OCI-LY1 (cell line): ENCODE measurements around the gene TMEM35B.

ENCODE experiments used
- H2AFZ ChIP-seq: fragments of 200-600 bp; sonication (generic), shearing (Covaris generic); 2 replicates; pipeline ENCODE4 v1.6.0; 2014; ENCODE audit warnings: antibody characterized with exemption, mild to moderate bottlenecking, low read length
- H3F3A ChIP-seq: fragments of 200-600 bp; sonication (generic), shearing (Covaris generic); 2 replicates; pipeline ENCODE4 v1.6.0; 2014; ENCODE audit warnings: mild to moderate bottlenecking, antibody characterized with exemption, low read length, moderate library complexity; ENCODE audit not compliant: insufficient read depth
- H3K27ac ChIP-seq: fragments of 200-600 bp; sonication (generic); 2 replicates; pipeline ENCODE4 v1.5.1; 2014; ENCODE audit warnings: low read length, mixed run types, mild to moderate bottlenecking, low read depth; ENCODE audit not compliant: poor library complexity, severe bottlenecking
- H3K27me3 ChIP-seq: fragments of 200-600 bp; sonication (generic); 2 replicates; pipeline ENCODE4 v1.6.0; 2014; ENCODE audit warnings: antibody characterized with exemption, mild to moderate bottlenecking, low read length, moderate library complexity; ENCODE audit not compliant: insufficient read depth
- H3K36me3 ChIP-seq: fragments of 200-600 bp; sonication (generic); 2 replicates; pipeline ENCODE4 v1.6.1; 2014; ENCODE audit warnings: mild to moderate bottlenecking, antibody characterized with exemption, low read length, moderate library complexity, mixed read lengths; ENCODE audit not compliant: insufficient read depth
- H3K4me1 ChIP-seq: fragments of 200-600 bp; sonication (generic); 2 replicates; pipeline ENCODE4 v1.5.1; 2014; ENCODE audit warnings: mild to moderate bottlenecking, low read length, moderate library complexity; ENCODE audit not compliant: insufficient read depth, severe bottlenecking
- H3K4me2 ChIP-seq: fragments of 200-600 bp; sonication (generic), shearing (Covaris generic); 2 replicates; pipeline ENCODE4 v1.6.1; 2014; ENCODE audit warnings: low read length
- H3K4me3 ChIP-seq: fragments of 200-600 bp; sonication (generic); 2 replicates; pipeline ENCODE4 v1.5.1; 2014; ENCODE audit warnings: low read length, low read depth, mild to moderate bottlenecking, mixed read lengths; ENCODE audit not compliant: poor library complexity, severe bottlenecking
- H3K79me2 ChIP-seq: fragments of 200-600 bp; shearing (Covaris generic); 2 replicates; pipeline ENCODE4 v1.6.1; 2016; ENCODE audit warnings: mixed run types, low read length, mixed read lengths; ENCODE audit not compliant: insufficient read depth
- H3K9ac ChIP-seq: fragments of 200-600 bp; sonication (generic), shearing (Covaris generic); 2 replicates; pipeline ENCODE4 v1.6.1; 2014; ENCODE audit warnings: mild to moderate bottlenecking, low read length, mixed read lengths
- H3K9me2 ChIP-seq: fragments of 200-600 bp; sonication (generic), shearing (Covaris generic); 2 replicates; pipeline ENCODE4 v1.6.1; 2014; ENCODE audit warnings: low read depth, mild to moderate bottlenecking, low read length, mixed read lengths
- H3K9me3 ChIP-seq: fragments of 200-600 bp; shearing (Covaris generic); 2 replicates; pipeline ENCODE4 v1.6.1; 2014; ENCODE audit warnings: low read length, mixed read lengths
- H4K20me1 ChIP-seq: fragments of 200-600 bp; sonication (generic), shearing (Covaris generic); 2 replicates; pipeline ENCODE4 v1.6.0; 2016; ENCODE audit warnings: mild to moderate bottlenecking, low read length; ENCODE audit not compliant: insufficient read depth
- CTCF ChIP-seq: fragments of 200-600 bp; sonication (generic), shearing (Covaris generic); IDR thresholded peaks from 2 replicates; pipeline ENCODE4 v1.5.1; 2017; ENCODE audit warnings: mild to moderate bottlenecking, antibody characterized with exemption, low read length, moderate library complexity, mixed read lengths
- EZH2 ChIP-seq: fragments of 200-600 bp; sonication (generic), shearing (Covaris generic); IDR thresholded peaks from 2 replicates; pipeline ENCODE4 v1.8.0; 2017; ENCODE audit warnings: borderline replicate concordance, mixed run types, mild to moderate bottlenecking, antibody characterized with exemption, low read length, moderate library complexity, mixed read lengths

Gene TMEM35B

GRCh38 chr1:34975771-34976170 is 9.4 kb downstream of the TMEM35B start:
- H4K20me1 ChIP-seq, result no peaks in the 10 kb centered on the region
- 0 out of 2 replicates have a peak, but pooled peaks cover under 1% of the 10 kb centered on the region for H3K36me3 ChIP-seq
- H3K79me2 ChIP-seq, result no peaks in the 10 kb centered on the region
- H3K9ac ChIP-seq, result no peak overlapping the region
- H3K27ac ChIP-seq, result no peak overlapping the region
- H3K4me3 ChIP-seq, result no peak overlapping the region
- H3F3A ChIP-seq, result no peaks in the 10 kb centered on the region
- TF ChIP-seq CTCF (no peak), EZH2 (no peak)
- H3K27me3 ChIP-seq, result no peaks in the 10 kb centered on the region
- H3K9me2 ChIP-seq, result no peaks in the 10 kb centered on the region
- H2AFZ ChIP-seq, result no peak overlapping the region
- H3K4me1 ChIP-seq, result peaks cover 4% of the 10 kb centered on the region
- H3K9me3 ChIP-seq, result no peaks in the 10 kb centered on the region
- H3K4me2 ChIP-seq, result no peak overlapping the region

GRCh38 chr1:34975338-34975737 is 9.8 kb downstream of the TMEM35B start:
- H3K79me2 ChIP-seq, result no peaks in the 10 kb centered on the region
- no peaks in the 10 kb centered on the region for H3F3A ChIP-seq
- H2AFZ ChIP-seq, result no peak overlapping the region
- no peak overlapping the region for H3K4me2 ChIP-seq
- H3K36me3 ChIP-seq, result no peaks in the 10 kb centered on the region
- no peaks in the 10 kb centered on the region for H3K9me2 ChIP-seq
- no peak overlapping the region for H3K9ac ChIP-seq
- no peaks in the 10 kb centered on the region for H4K20me1 ChIP-seq
- no peak for TF ChIP-seq EZH2
- TF ChIP-seq CTCF, result no peak
- H3K27me3 ChIP-seq, result no peaks in the 10 kb centered on the region
- no peak overlapping the region for H3K27ac ChIP-seq
- H3K4me1 ChIP-seq, result no peaks in the 10 kb centered on the region
- no peaks in the 10 kb centered on the region for H3K9me3 ChIP-seq
- no peak overlapping the region for H3K4me3 ChIP-seq

GRCh38 chr1:34974626-34975025 is 10.5 kb downstream of the TMEM35B start:
- H2AFZ ChIP-seq, result no peak overlapping the region
- no peaks in the 10 kb centered on the region for H3K36me3 ChIP-seq
- no peaks in the 10 kb centered on the region for H4K20me1 ChIP-seq
- no peaks in the 10 kb centered on the region for H3K9me2 ChIP-seq
- no peak overlapping the region for H3K27ac ChIP-seq
- no peaks in the 10 kb centered on the region for H3K9me3 ChIP-seq
- H3K4me1 ChIP-seq, result no peaks in the 10 kb centered on the region
- H3F3A ChIP-seq, result no peaks in the 10 kb centered on the region
- no peaks in the 10 kb centered on the region for H3K79me2 ChIP-seq
- no peaks in the 10 kb centered on the region for H3K27me3 ChIP-seq
- H3K4me2 ChIP-seq, result no peak overlapping the region
- TF ChIP-seq CTCF, result no peak
- TF ChIP-seq EZH2, result no peak
- no peak overlapping the region for H3K4me3 ChIP-seq
- no peak overlapping the region for H3K9ac ChIP-seq
